Naive B cell (primary cell): ENCODE data around the gene NCF2. TPM values are rescaled to one million over a fixed set of nuclear protein-coding genes. Genes with fewer than 3 reads are reported as not detected.
A peak's percentile ranks its signal among the peaks of the same experiment; 100 is the strongest.

Source experiments
- ATAC-seq, 2 donors: fragments of 150-1000 bp; cut with Tn5 transposase; 2 replicates each; pipeline ENCODE4 v1.10.0; 2021; ENCODE audit warnings: low read depth in 2 of 2, mild to moderate bottlenecking in 2 of 2, moderate library complexity in 2 of 2
- DNase-seq: peaks from one replicate; pipeline ENCODE4 v3.0.0; 2022
- H3K27ac Mint-ChIP-seq, 6 donors: one replicate each; pipeline ENCODE4 v1.8.0; 2020 to 2022; ENCODE audit warnings: mild to moderate bottlenecking in 6 of 6, mixed read lengths in 6 of 6, moderate library complexity in 5 of 6, inconsistent platforms in 2 of 6
- H3K27me3 Mint-ChIP-seq, 3 donors: one replicate each; pipeline ENCODE4 v1.8.0; 2021 to 2022; ENCODE audit warnings: mixed read lengths in 3 of 3, mild to moderate bottlenecking in 1 of 3
- H3K36me3 Mint-ChIP-seq, 2 donors: one replicate each; pipeline ENCODE4 v1.8.0; 2020 to 2022; ENCODE audit warnings: mixed read lengths in 2 of 2, inconsistent platforms in 1 of 2, mild to moderate bottlenecking in 1 of 2
- H3K4me1 Mint-ChIP-seq, 3 donors: one replicate each; pipeline ENCODE4 v1.8.0; 2020 to 2022; ENCODE audit warnings: mixed read lengths in 3 of 3, inconsistent platforms in 1 of 3, mild to moderate bottlenecking in 1 of 3, moderate library complexity in 1 of 3
- H3K4me3 Mint-ChIP-seq, 8 donors: one replicate each; pipeline ENCODE4 v1.8.0; 2020 to 2022; ENCODE audit warnings: mild to moderate bottlenecking in 8 of 8, mixed read lengths in 8 of 8, moderate library complexity in 8 of 8, inconsistent platforms in 2 of 8
- H3K9me3 Mint-ChIP-seq, 7 donors: one replicate each; pipeline ENCODE4 v1.8.0; 2020 to 2022; ENCODE audit warnings: mixed read lengths in 7 of 7, mild to moderate bottlenecking in 5 of 7, inconsistent platforms in 2 of 7, moderate library complexity in 1 of 7
- polyA plus RNA-seq, 6 donors: library from polyadenylated mRNA; unstranded; fragments of 300-500 nt; fragmentation: Illumina TruSeq; gene quantifications; one replicate each; pipeline ENCODE4 v1.2.3, GENCODE V29; 2021; ENCODE audit warnings: low read depth in 6 of 6

Gene NCF2
- polyA plus RNA-seq, 6 donors from 2014 or later: 5.6 to 11.0 (median 6.3) TPM; not detected in 1

DNA sequence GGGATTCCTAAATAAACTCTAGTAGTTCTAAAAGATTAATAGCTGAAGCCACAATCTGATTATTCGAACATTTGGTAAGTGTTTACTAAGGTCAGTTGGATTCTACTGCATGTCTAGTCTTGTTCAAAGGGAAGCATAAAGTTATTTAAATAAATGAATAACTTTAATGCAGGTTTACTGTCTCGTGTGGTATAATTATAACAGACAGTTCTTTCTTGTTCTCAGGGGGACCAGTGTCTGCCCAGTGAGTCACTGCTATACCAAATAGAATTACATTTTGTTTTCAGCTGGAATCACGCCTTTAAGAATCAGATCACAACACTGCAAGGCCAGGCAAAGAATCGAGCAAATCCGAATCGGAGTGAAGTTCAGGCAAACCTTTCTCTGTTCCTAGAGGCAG is 72.9 kb downstream of the NCF2 start:
- Mint-ChIP-seq H3K27ac (no peak overlapping the region), H3K27me3 (no peaks in the 10 kb centered on the region), H3K4me3 (no peak overlapping the region), H3K9me3 (no peaks in the 10 kb centered on the region), H3K4me1 (peaks cover 0 to under 1% (median 0%) of the 10 kb centered on the region in 3 donors), H3K36me3 (peaks cover 7 to 10% of the 10 kb centered on the region in 2 donors)
- ATAC-seq (no peak), DNase-seq (no peak)

DNA sequence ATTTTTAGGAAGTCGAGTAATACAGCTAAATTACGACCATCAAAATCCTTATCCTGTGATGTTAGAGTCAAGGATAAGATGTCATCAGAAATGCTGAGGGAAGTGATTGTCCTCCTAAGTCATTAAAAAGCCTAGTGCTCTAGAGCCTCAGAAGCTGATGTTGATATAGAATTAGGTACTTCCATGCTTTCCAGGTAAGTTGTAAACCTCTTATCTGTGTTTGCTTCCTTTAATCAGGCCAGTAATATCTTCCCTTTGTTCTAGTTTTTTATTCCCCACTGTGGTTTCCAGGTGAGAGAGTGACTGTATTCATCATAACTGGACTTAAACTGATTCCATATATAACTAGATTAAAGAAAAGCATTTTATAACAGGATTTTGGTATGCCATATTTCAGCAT is 73.5 kb downstream of the NCF2 start:
- peaks cover 4 to 7% (median 7%) of the 10 kb centered on the region in 3 donors for H3K4me1 Mint-ChIP-seq
- H3K36me3 Mint-ChIP-seq: peaks cover 7% of the 10 kb centered on the region in 2 donors
- ATAC-seq (no peak), DNase-seq (no peak)
- H3K27me3 Mint-ChIP-seq: no peaks in the 10 kb centered on the region
- no peak overlapping the region for H3K27ac Mint-ChIP-seq
- no peaks in the 10 kb centered on the region for H3K9me3 Mint-ChIP-seq
- no peak overlapping the region for H3K4me3 Mint-ChIP-seq

DNA sequence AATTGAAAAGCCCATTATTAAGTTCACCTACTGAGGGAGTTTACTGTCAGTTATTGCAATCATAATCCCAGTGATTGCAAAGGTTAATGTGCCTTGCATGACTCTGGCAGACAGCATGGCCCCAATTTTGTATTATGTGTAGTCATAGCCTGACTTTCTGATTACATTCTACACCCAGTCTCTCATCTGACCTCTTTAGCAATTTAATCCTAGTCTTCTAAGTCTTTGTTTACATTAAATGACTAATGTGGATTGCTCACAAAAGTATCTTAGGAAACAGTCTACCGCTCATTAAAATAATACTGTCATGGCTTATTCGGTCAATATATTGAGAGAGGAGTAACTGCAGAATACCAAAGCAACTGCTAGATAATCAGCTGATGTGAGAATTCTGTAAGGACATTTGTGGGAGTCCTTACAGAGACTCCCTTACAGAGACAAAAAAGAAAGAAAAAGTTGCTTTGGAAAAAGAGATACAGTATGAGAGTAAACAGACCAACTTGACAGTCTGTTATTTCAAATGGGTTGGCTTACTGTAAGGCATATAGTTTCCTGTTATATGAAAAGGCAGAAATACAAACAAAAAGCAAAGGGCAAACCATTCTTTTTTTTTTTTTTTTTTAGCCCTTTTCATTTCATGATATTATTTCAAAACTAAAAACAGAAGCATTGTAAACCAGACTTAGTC is 75.1 kb downstream of the NCF2 start:
- DNase-seq (no peak), ATAC-seq (no peak)
- H3K4me1 Mint-ChIP-seq: peaks cover 11 to 17% (median 14%) of the 10 kb centered on the region in 3 donors
- H3K27ac Mint-ChIP-seq: peak overlapping the region in 1 of 6 donors; percentile 5
- H3K27me3 Mint-ChIP-seq: no peaks in the 10 kb centered on the region
- H3K9me3 Mint-ChIP-seq: no peaks in the 10 kb centered on the region
- peaks cover 0 to 7% of the 10 kb centered on the region in 2 donors for H3K36me3 Mint-ChIP-seq
- H3K4me3 Mint-ChIP-seq: no peak overlapping the region

DNA sequence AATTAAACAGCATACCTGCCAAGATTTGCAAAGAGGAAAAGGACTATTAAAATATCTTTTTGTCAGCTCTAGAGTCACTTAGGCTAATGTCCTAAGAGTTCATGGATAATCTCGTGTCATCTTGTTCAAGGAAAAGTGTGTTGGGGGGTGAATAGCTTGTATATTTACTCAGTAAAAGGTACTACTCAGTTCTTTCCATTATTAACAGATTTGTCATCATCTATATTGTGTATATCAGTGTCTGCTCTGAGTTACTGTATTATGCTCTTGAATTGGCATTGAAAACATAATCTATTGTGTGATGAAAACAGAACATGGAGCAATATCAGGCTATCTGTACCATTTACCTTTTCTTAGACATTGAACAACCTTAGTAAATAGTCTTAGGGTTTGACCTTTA is 76.0 kb downstream of the NCF2 start:
- no peak for DNase-seq
- H3K9me3 Mint-ChIP-seq: no peaks in the 10 kb centered on the region
- H3K4me1 Mint-ChIP-seq: peaks cover 11 to 17% (median 14%) of the 10 kb centered on the region in 3 donors
- H3K4me3 Mint-ChIP-seq: no peak overlapping the region
- no peak for ATAC-seq
- H3K36me3 Mint-ChIP-seq: peaks cover 0 to 7% of the 10 kb centered on the region in 2 donors
- no peak overlapping the region for H3K27ac Mint-ChIP-seq
- H3K27me3 Mint-ChIP-seq: no peaks in the 10 kb centered on the region

DNA sequence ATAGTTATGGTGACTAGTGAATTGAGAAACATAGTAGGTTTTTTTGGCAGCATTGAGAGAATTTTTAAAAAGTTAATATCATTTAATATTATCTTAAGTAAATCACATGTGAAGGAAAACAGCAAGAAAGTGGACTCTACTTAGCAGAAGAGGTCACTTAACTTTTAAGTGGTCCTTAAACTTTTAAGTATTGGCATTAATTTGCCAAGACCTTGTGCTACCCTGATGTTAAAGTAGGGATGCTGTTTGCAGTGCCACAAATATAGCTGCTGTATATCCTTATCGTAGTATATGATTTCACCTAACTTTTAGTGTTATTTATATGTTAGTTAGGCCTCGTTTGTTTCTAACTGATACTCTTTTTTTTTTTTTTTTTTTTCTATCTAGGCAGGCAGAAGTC is 77.8 kb downstream of the NCF2 start:
- DNase-seq: no peak
- no peak for ATAC-seq
- no peaks in the 10 kb centered on the region for H3K27me3 Mint-ChIP-seq
- peaks cover 11 to 17% (median 14%) of the 10 kb centered on the region in 3 donors for H3K4me1 Mint-ChIP-seq
- H3K27ac Mint-ChIP-seq: peak overlapping the region in 1 of 6 donors; percentile 47
- no peaks in the 10 kb centered on the region for H3K36me3 Mint-ChIP-seq
- no peaks in the 10 kb centered on the region for H3K9me3 Mint-ChIP-seq
- H3K4me3 Mint-ChIP-seq: no peak overlapping the region

DNA sequence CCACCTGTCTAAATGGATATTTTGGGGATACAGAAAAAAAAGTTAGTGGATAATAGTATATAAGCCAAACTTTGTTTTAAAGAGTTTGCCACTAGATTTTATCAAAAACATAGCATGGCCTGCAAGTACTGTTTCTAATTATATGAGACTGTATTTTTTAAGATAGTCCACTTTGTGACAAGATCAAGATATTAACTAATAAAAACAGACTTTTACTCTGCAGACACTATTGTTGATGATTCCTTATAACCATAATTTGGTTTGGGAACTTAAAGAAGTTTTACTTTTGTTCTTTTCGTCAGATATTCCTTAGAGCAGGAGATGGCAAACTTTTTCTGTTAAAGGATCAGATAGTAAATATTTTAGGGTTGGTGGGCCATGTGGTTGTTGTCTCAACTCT is 81.6 kb downstream of the NCF2 start:
- H3K4me3 Mint-ChIP-seq: no peak overlapping the region
- no peaks in the 10 kb centered on the region for H3K27me3 Mint-ChIP-seq
- peaks cover 11 to 17% (median 14%) of the 10 kb centered on the region in 3 donors for H3K4me1 Mint-ChIP-seq
- DNase-seq (no peak), ATAC-seq (no peak)
- H3K9me3 Mint-ChIP-seq: no peaks in the 10 kb centered on the region
- no peak overlapping the region for H3K27ac Mint-ChIP-seq
- no peaks in the 10 kb centered on the region for H3K36me3 Mint-ChIP-seq

DNA sequence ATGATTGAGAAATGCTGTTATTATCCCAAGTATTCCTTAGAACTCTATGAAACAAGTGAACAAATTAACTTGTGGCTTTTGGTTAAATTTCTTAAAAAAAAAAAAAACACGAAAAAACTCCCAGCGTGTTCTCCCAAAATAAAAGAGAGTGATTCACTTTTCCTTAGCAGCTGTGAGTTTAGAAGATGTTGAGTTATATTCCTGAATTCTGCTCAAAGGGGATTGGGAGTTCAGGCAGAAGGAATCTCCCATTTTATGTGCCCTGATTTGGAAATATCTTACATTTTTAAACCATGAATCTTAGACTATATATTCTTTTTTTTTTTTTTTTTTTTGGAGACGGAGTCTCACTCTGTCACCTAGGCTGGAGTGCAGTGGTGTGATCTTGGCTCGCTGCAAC is 83.7 kb downstream of the NCF2 start:
- DNase-seq (no peak), ATAC-seq (no peak)
- peaks cover 7 to 19% (median 12%) of the 10 kb centered on the region in 3 donors for H3K4me1 Mint-ChIP-seq
- H3K36me3 Mint-ChIP-seq: no peaks in the 10 kb centered on the region
- H3K9me3 Mint-ChIP-seq: no peaks in the 10 kb centered on the region
- peak overlapping the region in 1 of 6 donors; percentile 44 for H3K27ac Mint-ChIP-seq
- H3K4me3 Mint-ChIP-seq: no peak overlapping the region
- no peaks in the 10 kb centered on the region for H3K27me3 Mint-ChIP-seq

Other genes starting within 250 kb of the NCF2 start
- not detected for gene NMNAT2, start 172.1 kb downstream of the NCF2 start, polyA plus RNA-seq
- 10 to 100 TPM in 5 of 6 donors, 1 to 10 TPM in 1; 4.1 to 55.6 (median 31.4) TPM for gene SMG7, start 118.0 kb downstream of the NCF2 start, polyA plus RNA-seq
- 100 to 1,000 TPM; 286 to 573 (median 376) TPM for gene ARPC5, start 45.3 kb upstream of the NCF2 start, polyA plus RNA-seq
- gene APOBEC4, start 62.9 kb upstream of the NCF2 start, polyA plus RNA-seq: not detected
- gene RGL1, start 214.7 kb upstream of the NCF2 start, polyA plus RNA-seq: under 1 TPM in 3 of 6 donors, not detected in 3; 0.09 to 0.29 (median 0.13) TPM